Measurements from ENCODE around the gene CCDC8.

CCDC8 gene

GRCh38 chr19:46373491-46374359 lies 39.6 kb downstream of the CCDC8 start:
- no peaks in the 10 kb centered on the region for H3K9me3 Mint-ChIP-seq
- no peaks in the 10 kb centered on the region for H3K27me3 Mint-ChIP-seq
- ATAC-seq (replicated peaks) (no peak), DNase-seq (no peak)
- peak overlapping the region; percentile 31 for H3K27ac Mint-ChIP-seq
- H3K4me3 Mint-ChIP-seq, result no peak overlapping the region
- peaks cover 35 to 57% of the 10 kb centered on the region in 2 donors for H3K36me3 Mint-ChIP-seq
- peaks cover 19 to 28% of the 10 kb centered on the region in 2 donors for H3K4me1 Mint-ChIP-seq

DNA sequence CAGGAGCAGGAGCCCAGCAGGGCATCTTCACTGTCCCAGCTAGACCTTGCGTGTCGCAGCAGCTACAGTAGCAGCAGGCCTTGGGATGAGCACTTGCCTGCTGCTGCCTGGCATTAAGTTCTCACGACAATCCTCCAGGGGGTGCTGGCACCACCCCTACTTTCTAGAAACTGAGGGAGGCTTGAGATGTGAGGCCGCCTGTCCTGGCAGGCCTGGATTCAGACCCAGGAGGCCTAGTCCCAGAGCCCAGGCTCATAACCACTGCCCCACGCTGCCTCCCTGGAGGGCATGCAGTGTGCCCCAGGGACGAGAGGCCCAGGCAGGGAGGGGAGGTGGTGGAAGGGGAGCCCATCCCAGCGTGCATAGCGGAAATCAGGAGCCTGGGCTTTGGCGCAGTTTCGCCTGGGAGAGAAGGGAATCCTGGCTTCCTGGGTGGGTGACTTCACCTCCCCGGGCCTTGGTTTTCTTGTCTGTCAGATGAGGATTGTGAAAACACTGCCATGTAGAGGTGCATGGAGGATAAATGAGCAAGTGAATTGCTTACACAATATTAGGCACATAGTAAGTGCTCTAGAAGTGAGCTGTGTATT lies 40.4 kb downstream of the CCDC8 start:
- no peaks in the 10 kb centered on the region for H3K27me3 Mint-ChIP-seq
- H3K27ac Mint-ChIP-seq, result no peak overlapping the region
- no peak overlapping the region for H3K4me3 Mint-ChIP-seq
- no peak for ATAC-seq (replicated peaks)
- peaks cover 21 to 29% of the 10 kb centered on the region in 2 donors for H3K4me1 Mint-ChIP-seq
- no peak for DNase-seq
- H3K9me3 Mint-ChIP-seq, result no peaks in the 10 kb centered on the region
- H3K36me3 Mint-ChIP-seq, result peaks cover 33 to 51% of the 10 kb centered on the region in 2 donors

DNA sequence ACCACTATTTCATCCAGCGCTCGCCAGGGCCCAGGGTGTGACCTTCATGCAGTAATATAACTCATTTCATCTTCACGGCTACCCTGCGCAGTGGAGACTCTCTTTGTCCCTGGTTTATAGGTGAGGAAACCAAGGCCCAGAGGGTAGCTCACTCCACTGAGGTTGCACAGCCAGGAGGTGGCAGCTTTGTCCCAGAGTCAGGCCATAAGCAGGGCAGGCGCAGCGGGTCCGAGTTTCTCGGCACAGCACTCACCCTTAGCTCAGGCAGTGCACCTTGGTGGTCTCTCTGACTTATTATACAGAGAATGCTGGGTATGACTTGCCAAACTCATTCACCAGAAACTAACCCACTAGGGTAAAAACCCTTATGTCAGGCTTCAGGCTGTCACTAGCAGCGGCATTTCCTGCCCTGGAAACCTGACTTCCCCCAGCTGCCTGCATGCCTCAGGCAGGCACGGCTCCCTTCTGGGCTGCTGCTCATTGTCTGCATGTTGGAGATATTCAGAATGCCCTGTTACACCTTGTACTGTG lies 41.9 kb downstream of the CCDC8 start:
- Mint-ChIP-seq H3K9me3 (no peaks in the 10 kb centered on the region), H3K27me3 (no peaks in the 10 kb centered on the region), H3K27ac (peak overlapping the region; percentile 51), H3K4me1 (peaks cover 23 to 29% of the 10 kb centered on the region in 2 donors), H3K36me3 (peaks cover 24 to 48% of the 10 kb centered on the region in 2 donors), H3K4me3 (no peak overlapping the region)
- DNase-seq, result no peak
- peak; percentile 82 to 88 for ATAC-seq (replicated peaks)

DNA sequence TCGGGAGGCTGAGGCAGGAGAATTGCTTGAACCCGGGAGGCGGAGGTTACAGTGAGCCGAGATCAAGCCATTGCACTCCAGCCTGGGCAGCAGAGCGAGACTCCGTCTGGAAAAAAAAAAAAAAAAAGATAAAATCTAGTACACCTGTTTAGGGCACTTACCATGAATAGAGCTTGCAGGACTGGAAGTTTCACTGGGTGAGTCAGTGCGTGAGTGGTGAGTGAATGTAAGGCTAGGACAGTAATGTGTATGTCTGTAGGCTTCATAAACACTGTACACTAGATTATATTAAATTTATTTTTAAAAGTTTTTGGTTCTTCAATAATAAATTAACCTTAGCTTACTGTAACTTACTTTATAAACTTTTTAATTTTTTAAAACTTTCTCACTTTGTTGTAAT lies 43.5 kb downstream of the CCDC8 start:
- Mint-ChIP-seq H3K36me3 (peaks cover 14 to 45% of the 10 kb centered on the region in 2 donors), H3K27me3 (no peaks in the 10 kb centered on the region), H3K4me1 (peaks cover 23 to 29% of the 10 kb centered on the region in 2 donors), H3K9me3 (no peaks in the 10 kb centered on the region), H3K27ac (no peak overlapping the region), H3K4me3 (no peak overlapping the region)
- no peak for DNase-seq
- peak; percentile 37 to 52 for ATAC-seq (replicated peaks)

GRCh38 chr19:46368116-46368515 lies 45.2 kb downstream of the CCDC8 start:
- peaks cover 23 to 31% of the 10 kb centered on the region in 2 donors for H3K4me1 Mint-ChIP-seq
- H3K27ac Mint-ChIP-seq, result no peak overlapping the region
- no peaks in the 10 kb centered on the region for H3K9me3 Mint-ChIP-seq
- DNase-seq (no peak), ATAC-seq (replicated peaks) (no peak)
- no peaks in the 10 kb centered on the region for H3K27me3 Mint-ChIP-seq
- H3K4me3 Mint-ChIP-seq, result no peak overlapping the region
- H3K36me3 Mint-ChIP-seq, result peaks cover 19 to 56% of the 10 kb centered on the region in 2 donors

DNA sequence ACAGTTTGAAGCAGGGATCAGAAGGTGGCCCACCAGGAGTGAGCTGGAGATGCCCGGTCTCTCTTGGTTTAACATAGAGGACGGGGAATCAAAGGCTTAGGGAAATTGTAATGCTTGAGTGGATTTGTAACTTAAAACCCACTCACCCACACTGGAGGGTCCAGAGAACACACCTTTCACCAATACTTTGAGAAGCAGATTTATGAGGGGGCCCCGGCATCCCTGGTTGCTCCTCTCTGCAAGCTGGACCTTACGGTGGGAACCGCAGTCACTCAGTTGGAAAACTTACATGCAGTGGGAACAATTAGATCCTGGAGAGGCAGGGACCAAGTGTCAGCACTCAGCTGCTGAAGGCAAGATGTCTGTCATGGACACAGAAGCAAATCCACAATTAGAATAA lies 45.9 kb downstream of the CCDC8 start:
- Mint-ChIP-seq H3K27me3 (no peaks in the 10 kb centered on the region), H3K4me3 (no peak overlapping the region), H3K4me1 (peaks cover 21 to 31% of the 10 kb centered on the region in 2 donors), H3K27ac (no peak overlapping the region), H3K36me3 (peaks cover 19 to 56% of the 10 kb centered on the region in 2 donors), H3K9me3 (no peaks in the 10 kb centered on the region)
- ATAC-seq (replicated peaks) (no peak), DNase-seq (no peak)

DNA sequence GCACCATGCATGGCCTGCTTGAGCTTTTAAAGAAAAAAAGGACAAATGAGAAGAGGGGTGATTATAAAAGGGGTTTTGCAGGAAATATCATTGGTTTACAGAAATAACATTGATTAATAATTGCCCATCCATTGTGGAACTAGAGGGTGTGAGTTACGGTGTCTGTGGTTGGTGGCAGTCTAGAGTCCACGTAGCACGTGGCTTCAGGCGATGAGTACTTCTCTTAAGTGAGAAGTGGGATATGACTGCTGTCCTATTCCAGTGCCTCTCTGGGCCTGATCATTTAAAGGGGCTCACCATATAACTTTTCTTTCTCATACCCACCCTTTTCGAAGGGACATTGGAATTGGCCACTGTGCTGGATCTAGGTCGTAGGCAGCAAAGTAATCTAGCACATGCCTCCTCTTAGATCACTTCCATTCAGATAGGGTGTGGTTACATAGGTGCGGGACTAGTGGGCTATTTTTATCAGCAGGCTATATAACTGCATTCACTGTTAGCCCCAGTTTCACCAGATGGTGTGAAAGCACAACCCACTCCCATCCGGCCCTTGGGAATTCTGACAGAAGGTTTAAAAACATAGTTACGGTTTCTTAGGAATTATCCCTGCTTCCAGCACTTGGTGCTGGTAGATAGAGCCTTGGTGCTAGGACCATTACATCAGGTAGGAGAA lies 46.6 kb downstream of the CCDC8 start:
- H3K4me3 Mint-ChIP-seq, result no peak overlapping the region
- H3K36me3 Mint-ChIP-seq, result peaks cover 21 to 52% of the 10 kb centered on the region in 2 donors
- no peak for ATAC-seq (replicated peaks)
- H3K27me3 Mint-ChIP-seq, result no peaks in the 10 kb centered on the region
- H3K4me1 Mint-ChIP-seq, result peaks cover 21 to 30% of the 10 kb centered on the region in 2 donors
- H3K27ac Mint-ChIP-seq, result no peak overlapping the region
- no peak for DNase-seq
- no peaks in the 10 kb centered on the region for H3K9me3 Mint-ChIP-seq

DNA sequence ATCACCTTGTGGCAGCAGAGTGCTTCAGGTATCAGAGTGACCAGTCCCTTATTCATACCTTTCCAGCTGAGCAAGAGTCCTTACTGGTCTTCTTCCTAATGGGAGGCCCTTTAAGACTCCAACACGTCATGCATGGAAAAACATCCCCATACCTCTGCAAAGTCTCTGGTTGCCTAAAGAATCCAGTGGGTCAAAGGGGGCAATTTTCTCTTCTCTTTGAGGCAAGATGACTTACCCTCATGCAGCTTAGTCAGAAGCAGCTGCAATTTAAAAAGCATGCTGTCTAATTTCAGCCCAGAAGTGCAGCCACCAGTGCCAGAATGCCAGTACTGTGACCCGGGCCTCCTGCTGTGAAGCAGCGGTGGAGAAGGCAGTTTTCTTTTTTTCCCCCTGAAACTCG lies 47.8 kb downstream of the CCDC8 start:
- peaks cover 13 to 20% of the 10 kb centered on the region in 2 donors for H3K4me1 Mint-ChIP-seq

GRCh38 chr19:46364359-46364758 lies 49.0 kb downstream of the CCDC8 start:
- ATAC-seq (replicated peaks) (no peak), DNase-seq (no peak)
- Mint-ChIP-seq H3K4me1 (peaks cover 12 to 20% of the 10 kb centered on the region in 2 donors), H3K27ac (no peak overlapping the region), H3K36me3 (peaks cover 19 to 41% of the 10 kb centered on the region in 2 donors), H3K27me3 (no peaks in the 10 kb centered on the region), H3K4me3 (no peak overlapping the region), H3K9me3 (no peaks in the 10 kb centered on the region)

More for the DNA sequence above, 47.8 kb downstream of the CCDC8 start:
- Mint-ChIP-seq H3K27ac (no peak overlapping the region), H3K27me3 (no peaks in the 10 kb centered on the region), H3K4me3 (no peak overlapping the region), H3K36me3 (peaks cover 20 to 43% of the 10 kb centered on the region in 2 donors), H3K9me3 (no peaks in the 10 kb centered on the region)
- DNase-seq (no peak), ATAC-seq (replicated peaks) (no peak)

DNA sequence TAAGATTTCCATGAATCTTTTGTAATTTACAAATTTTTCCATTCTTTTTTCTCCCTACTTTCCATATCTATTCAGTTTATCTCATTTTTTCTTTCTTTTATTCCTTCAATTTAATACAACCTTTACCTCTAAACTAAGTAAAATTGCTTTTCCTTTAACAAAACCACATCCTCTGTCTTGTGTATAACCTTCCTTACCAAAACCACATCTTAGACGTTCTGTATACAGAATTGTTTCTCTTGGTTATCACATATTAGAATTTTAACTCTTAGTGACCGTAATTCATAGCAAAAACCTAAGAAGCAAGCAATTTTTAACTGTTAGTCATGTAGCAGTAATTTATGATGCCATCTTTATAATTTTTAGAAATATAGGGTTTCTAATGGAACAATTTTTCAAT lies 51.4 kb downstream of the CCDC8 start:
- Mint-ChIP-seq H3K9me3 (no peaks in the 10 kb centered on the region), H3K27me3 (no peaks in the 10 kb centered on the region), H3K36me3 (peaks cover 17 to 35% of the 10 kb centered on the region in 2 donors), H3K4me1 (peaks cover 6 to 24% of the 10 kb centered on the region in 2 donors), H3K4me3 (no peak overlapping the region), H3K27ac (no peak overlapping the region)
- DNase-seq (no peak), ATAC-seq (replicated peaks) (no peak)

Data from stimulated activated naive B cell treated with anti-CD40 and anti-IgM and Interleukin-4, amounts not matched to agents 10 μg/mL and 1 μg/mL and 100 μg/mL, for 72 hours (primary cell).